ENCODE results near the gene CLCN7. TPM values are rescaled to one million over a fixed set of nuclear protein-coding genes. Genes with fewer than 3 reads are reported as not detected.
A peak's percentile ranks its signal among the peaks of the same experiment; 100 is the strongest.

The CLCN7 gene
- total RNA-seq, 3 donors from 2014 or later (not counting 1 experiment from before 2014, with no cell fraction given): 117 to 125 (median 118) TPM

DNA sequence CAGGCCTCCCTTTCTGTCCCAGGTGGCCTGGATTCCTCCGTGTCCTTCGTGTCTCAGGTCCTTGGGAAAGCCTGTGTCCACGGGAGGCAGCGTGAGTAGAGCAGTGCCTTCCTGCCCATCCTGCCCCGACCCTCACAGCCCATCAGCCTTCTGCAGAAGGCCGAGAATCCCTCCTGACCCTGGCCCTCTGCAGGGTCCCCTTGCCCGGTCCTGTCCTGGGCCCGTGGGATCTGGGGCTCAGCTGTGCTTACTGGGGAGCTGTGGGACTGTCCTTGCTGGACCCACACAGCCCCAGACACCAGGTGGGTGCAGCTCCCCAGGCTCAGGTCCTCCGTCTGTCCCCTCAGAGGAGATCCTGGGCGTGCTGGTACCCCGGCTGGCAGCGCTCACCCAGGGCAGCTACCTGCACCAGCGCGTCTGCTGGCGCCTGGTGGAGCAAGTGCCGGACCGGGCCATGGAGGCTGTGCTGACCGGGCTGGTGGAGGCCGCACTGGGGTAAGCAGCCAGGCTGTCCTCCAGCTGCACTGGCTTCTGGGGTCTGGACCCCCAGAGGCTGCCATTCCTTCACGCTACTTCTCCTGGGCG is 22.3 kb upstream of the CLCN7 start:
- Histone ChIP-seq H3K27ac (ENCODE audit: low read length) (no peak overlapping the region), H3K4me1 (ENCODE audit: control insufficient read depth, insufficient read depth, low read length) (peaks cover 23% of the 10 kb centered on the region), H3K9me3 (ENCODE audit: control insufficient read depth, insufficient read depth, low read length) (no peaks in the 10 kb centered on the region), H3K27me3 (ENCODE audit: control insufficient read depth, insufficient read depth, low read length) (no peaks in the 10 kb centered on the region), H3K4me3 (ENCODE audit: low read length) (no peak overlapping the region), H3K36me3 (ENCODE audit: control insufficient read depth, insufficient read depth, low read length) (peaks cover 29% of the 10 kb centered on the region)
- intact Hi-C loops (cut with micrococcal nuclease): no loop called here
- DNase-seq (no peak), ATAC-seq (no peak)
- no peaks in the 10 kb centered on the region for H3K27me3 Mint-ChIP-seq (ENCODE audit: low read depth in 2 of 2)
- peaks cover 9 to 16% of the 10 kb centered on the region in 2 donors for H3K4me1 Mint-ChIP-seq
- H3K4me3 Mint-ChIP-seq: peak overlapping the region; percentile 17
- H3K9me3 Mint-ChIP-seq: no peaks in the 10 kb centered on the region
- H3K36me3 Mint-ChIP-seq: no peaks in the 10 kb centered on the region
- TF ChIP-seq, protein P1, sequence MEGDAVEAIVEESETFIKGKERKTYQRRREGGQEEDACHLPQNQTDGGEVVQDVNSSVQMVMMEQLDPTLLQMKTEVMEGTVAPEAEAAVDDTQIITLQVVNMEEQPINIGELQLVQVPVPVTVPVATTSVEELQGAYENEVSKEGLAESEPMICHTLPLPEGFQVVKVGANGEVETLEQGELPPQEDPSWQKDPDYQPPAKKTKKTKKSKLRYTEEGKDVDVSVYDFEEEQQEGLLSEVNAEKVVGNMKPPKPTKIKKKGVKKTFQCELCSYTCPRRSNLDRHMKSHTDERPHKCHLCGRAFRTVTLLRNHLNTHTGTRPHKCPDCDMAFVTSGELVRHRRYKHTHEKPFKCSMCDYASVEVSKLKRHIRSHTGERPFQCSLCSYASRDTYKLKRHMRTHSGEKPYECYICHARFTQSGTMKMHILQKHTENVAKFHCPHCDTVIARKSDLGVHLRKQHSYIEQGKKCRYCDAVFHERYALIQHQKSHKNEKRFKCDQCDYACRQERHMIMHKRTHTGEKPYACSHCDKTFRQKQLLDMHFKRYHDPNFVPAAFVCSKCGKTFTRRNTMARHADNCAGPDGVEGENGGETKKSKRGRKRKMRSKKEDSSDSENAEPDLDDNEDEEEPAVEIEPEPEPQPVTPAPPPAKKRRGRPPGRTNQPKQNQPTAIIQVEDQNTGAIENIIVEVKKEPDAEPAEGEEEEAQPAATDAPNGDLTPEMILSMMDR (IDR thresholded peaks at IDR 0.05): no peak
- no peak overlapping the region for H3K27ac Mint-ChIP-seq
- 98% methylated on average over 21 of the region's 21 CpGs for WGBS (ENCODE audit: insufficient coverage)

- 93% methylated on average over 25 of the region's 25 CpGs for WGBS (ENCODE audit: insufficient coverage)
- no peak overlapping the region for H3K4me3 ChIP-seq (ENCODE audit: low read length)
- TF ChIP-seq, protein P1 (IDR thresholded peaks at IDR 0.05): no peak
- H3K36me3 ChIP-seq (ENCODE audit: control insufficient read depth, insufficient read depth, low read length): peaks cover 24% of the 10 kb centered on the region
- no peak for ATAC-seq
- Mint-ChIP-seq H3K4me3 (no peak overlapping the region), H3K36me3 (no peaks in the 10 kb centered on the region), H3K27me3 (ENCODE audit: low read depth in 2 of 2) (no peaks in the 10 kb centered on the region), H3K27ac (no peak overlapping the region), H3K9me3 (no peaks in the 10 kb centered on the region), H3K4me1 (peaks cover 9 to 16% of the 10 kb centered on the region in 2 donors)
- peaks cover 23% of the 10 kb centered on the region for H3K4me1 ChIP-seq (ENCODE audit: control insufficient read depth, insufficient read depth, low read length)
- H3K27ac ChIP-seq (ENCODE audit: low read length): no peak overlapping the region
- H3K9me3 ChIP-seq (ENCODE audit: control insufficient read depth, insufficient read depth, low read length): no peaks in the 10 kb centered on the region
- intact Hi-C loops (cut with micrococcal nuclease): no loop called here
- no peak for DNase-seq
- H3K27me3 ChIP-seq (ENCODE audit: control insufficient read depth, insufficient read depth, low read length): no peaks in the 10 kb centered on the region
Observed at GRCh38 chr16:1496464-1496863, 21.6 kb upstream of the CLCN7 start.

DNA sequence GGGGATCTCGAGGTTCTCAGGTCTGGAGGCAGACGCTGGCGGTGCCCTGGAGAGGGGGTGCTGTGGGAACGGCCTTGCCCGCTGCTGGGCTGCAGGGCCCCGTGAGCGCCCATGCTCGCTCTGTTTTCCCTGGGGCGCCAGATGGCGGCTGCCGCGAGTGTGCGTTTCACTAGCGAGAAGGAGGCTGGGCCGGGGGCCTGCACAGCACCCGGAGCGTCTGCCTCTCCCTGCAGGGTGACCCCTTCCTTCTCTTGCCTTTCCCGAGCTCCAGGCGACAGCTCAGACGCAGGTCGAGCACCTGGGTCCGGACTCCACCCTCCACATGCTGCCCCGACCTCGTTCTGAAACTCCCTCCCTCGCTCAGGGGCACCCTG is 21.0 kb upstream of the CLCN7 start:
- intact Hi-C loops (cut with micrococcal nuclease): no loop called here
- H3K4me3 Mint-ChIP-seq: peak overlapping the region; percentile 37
- no peaks in the 10 kb centered on the region for H3K9me3 ChIP-seq (ENCODE audit: control insufficient read depth, insufficient read depth, low read length)
- TF ChIP-seq, protein P1 (IDR thresholded peaks at IDR 0.05): no peak
- H3K4me1 Mint-ChIP-seq: peaks cover 9 to 16% of the 10 kb centered on the region in 2 donors
- H3K36me3 ChIP-seq (ENCODE audit: control insufficient read depth, insufficient read depth, low read length): peaks cover 20% of the 10 kb centered on the region
- no peaks in the 10 kb centered on the region for H3K27me3 ChIP-seq (ENCODE audit: control insufficient read depth, insufficient read depth, low read length)
- no peak overlapping the region for H3K27ac ChIP-seq (ENCODE audit: low read length)
- 95% methylated on average over 25 of the region's 25 CpGs for WGBS (ENCODE audit: insufficient coverage)
- no peaks in the 10 kb centered on the region for H3K9me3 Mint-ChIP-seq
- no peak overlapping the region for H3K27ac Mint-ChIP-seq
- H3K4me1 ChIP-seq (ENCODE audit: control insufficient read depth, insufficient read depth, low read length): peaks cover 23% of the 10 kb centered on the region
- no peak overlapping the region for H3K4me3 ChIP-seq (ENCODE audit: low read length)
- ATAC-seq (no peak), DNase-seq (no peak)
- no peaks in the 10 kb centered on the region for H3K27me3 Mint-ChIP-seq (ENCODE audit: low read depth in 2 of 2)
- H3K36me3 Mint-ChIP-seq: no peaks in the 10 kb centered on the region
